GM21390 (cell line): ENCODE data around the gene GABRB1.
"Not testable (repeated sequence)": the region's sequence is repeated elsewhere in the genome, so short reads cannot be mapped to it uniquely, and the experiment has no call there.

Experiments used
- ATAC-seq: cut with Tn5 transposase; IDR thresholded peaks from one replicate; pipeline ENCODE4 v1.9.1; 2021; ENCODE audit not compliant: unreplicated experiment

GABRB1 gene

GRCh38 chr4:47278631-47279030 lies 247.3 kb downstream of the GABRB1 start:
- no peak for ATAC-seq

DNA sequence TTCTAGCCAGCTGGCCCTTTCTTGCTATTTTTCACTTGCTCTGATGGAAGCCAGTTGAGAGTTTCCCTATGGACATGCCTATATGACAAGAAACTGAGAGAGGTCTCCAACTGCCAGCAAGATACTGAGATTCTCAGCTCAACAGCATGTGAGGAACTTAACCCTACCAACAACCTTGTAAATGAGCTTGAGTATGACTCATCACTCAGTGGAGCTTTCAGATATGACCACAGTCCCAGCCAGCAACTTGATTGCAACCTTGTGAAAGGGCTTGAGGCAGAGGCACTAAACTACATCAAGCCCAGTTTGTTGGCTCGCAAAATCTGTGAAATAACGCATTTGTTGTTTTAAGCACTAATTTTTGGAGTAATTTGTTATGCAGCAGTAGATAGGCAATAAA lies 256.4 kb downstream of the GABRB1 start:
- ATAC-seq: peak; percentile 98

DNA sequence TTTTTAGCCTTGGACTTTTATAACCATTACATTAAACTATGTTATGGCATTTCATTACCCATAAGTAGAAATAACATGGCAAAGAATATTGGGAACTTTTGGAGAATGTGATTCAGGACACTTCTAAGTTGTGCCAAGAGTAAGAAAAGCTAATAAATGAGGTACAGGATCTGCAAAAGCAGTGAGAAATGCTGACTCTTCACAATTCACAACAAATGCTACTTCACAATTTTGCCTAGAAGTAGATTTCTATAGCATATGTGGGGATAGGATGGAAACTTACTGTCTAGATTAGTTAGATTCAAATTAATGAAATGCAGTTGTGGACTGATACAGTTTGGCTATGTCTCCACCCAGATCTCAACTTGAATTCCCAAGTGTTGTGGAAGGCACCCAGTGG lies 258.4 kb downstream of the GABRB1 start:
- ATAC-seq: no peak

- not testable (repeated sequence) for ATAC-seq
Measured at GRCh38 chr4:47290873-47291272, 259.5 kb downstream of the GABRB1 start.

- ATAC-seq: no peak
Measured at GRCh38 chr4:47309165-47309564, 277.8 kb downstream of the GABRB1 start.

GRCh38 chr4:47312170-47312569 lies 280.8 kb downstream of the GABRB1 start:
- no peak for ATAC-seq

DNA sequence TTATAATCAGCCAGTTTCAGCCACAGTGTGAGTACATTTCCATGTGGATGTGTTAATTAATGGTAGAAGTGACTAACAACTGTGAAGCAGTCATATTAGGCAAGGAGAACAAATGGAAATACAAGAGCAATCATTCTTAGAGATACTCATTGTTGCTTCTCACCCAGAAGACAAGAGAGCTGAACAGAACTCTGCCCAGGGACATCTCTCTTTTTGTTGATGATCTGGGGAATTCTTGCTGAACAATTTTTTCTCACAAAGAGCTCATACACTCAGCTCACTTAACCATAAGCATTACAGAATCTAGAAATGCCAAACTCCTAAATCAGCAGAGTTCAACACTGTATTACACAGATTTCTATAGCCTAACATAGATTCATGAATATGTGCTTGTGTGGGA lies 282.0 kb downstream of the GABRB1 start:
- ATAC-seq: no peak

DNA sequence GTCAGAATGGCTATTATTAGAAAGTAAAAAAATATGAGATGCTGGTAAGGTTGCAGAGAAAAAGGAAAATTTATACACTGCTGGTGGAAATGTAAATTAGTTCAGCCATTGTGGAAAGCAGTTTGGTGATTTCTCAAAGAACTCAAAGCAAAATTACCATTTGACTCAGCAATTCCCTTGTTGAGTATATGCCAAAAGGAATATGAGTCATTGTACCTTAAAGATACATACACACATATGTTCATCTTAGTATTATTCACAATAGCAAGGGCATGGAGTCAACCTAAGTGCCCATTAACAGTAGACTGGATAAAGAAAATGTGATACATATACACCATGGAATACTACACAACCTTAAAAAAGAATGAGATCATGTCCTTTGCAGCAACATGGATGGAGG lies 284.0 kb downstream of the GABRB1 start:
- ATAC-seq: peak; percentile 74

- ATAC-seq: no peak
Measured at GRCh38 chr4:47326025-47326424, 294.7 kb downstream of the GABRB1 start.

DNA sequence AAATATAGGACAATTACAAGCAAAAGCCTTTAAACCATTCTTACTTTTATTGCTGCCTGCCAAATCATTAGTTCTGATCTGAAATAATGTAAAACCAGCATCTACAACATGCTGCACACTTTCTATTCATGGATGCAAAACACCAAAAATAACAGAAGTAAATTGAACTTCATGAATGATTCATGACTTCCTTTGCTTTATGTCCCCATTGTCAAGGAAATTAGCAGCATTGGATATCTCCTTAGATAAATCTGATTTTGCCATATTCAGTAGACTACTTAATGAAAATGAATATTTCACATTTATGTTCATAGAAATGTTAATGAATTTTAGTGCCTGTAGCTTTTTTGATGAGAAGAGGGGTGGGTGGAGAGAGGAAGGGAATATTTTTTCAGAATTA lies 299.5 kb downstream of the GABRB1 start:
- ATAC-seq: no peak

DNA sequence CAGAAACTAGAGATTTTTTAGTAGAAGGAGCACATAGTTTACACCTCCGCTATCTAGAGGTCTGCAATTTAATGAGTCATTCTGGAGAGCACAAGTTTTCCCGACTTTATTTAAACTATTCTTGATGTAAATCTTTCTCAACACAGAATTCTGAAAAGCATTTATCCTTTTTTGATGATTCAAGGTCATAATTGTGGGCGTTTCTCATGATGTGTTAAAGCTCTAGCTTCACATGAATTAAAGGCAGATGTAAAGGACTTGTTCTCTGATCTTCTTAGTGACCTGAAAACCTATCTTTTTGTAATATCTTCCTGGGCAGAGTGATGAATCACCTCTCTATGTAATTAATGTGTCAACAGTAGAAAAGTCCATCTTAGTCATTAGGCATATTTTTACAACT lies 303.3 kb downstream of the GABRB1 start:
- no peak for ATAC-seq

DNA sequence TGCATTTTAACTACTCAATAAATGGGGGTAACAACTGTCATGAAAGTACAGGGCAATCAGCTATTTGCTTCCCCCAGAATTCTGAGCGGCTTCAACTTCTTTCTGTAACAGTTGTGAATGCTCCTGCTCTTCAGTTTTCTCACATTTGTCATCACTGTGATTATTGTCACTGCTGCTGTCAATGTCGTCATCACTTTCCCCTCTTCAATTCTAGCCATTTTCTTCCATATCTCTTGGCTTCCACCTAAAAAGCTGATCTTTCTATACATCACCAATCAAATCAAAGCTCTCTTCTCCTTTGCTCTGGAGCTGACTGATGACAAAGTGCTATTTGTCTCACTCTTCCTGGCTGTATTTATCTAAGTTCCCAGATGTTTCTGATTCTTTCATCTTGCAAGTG lies 306.5 kb downstream of the GABRB1 start:
- no peak for ATAC-seq

- ATAC-seq: no peak
Measured at GRCh38 chr4:47340914-47341313, 309.5 kb downstream of the GABRB1 start.

GRCh38 chr4:47342796-47343195 lies 311.4 kb downstream of the GABRB1 start:
- ATAC-seq: no peak

GRCh38 chr4:47349326-47349725 lies 318.0 kb downstream of the GABRB1 start:
- ATAC-seq: no peak

GRCh38 chr4:47355568-47355967 lies 324.2 kb downstream of the GABRB1 start:
- no peak for ATAC-seq

- ATAC-seq: no peak
Measured at GRCh38 chr4:47359891-47360290, 328.5 kb downstream of the GABRB1 start.

- no peak for ATAC-seq
Measured at GRCh38 chr4:47367761-47368160, 336.4 kb downstream of the GABRB1 start.

DNA sequence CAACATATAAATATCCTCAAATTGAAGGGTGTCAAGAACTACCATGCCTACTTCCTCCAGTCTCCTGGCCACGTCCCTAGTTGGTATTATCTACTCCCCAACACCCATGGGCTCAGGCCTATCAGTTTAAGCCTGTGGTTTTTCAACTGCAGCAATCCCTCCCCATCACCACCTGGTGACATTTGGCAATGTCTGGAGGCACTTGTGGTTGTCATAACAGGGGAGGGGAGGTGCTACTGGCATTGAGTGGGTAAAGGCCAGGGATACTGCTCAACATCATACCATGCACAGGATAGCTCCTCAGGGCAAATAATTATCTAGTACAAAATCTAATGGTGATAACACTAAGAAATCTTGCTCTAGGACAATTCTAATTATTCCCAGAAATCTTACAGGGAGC lies 336.8 kb downstream of the GABRB1 start:
- no peak for ATAC-seq

DNA sequence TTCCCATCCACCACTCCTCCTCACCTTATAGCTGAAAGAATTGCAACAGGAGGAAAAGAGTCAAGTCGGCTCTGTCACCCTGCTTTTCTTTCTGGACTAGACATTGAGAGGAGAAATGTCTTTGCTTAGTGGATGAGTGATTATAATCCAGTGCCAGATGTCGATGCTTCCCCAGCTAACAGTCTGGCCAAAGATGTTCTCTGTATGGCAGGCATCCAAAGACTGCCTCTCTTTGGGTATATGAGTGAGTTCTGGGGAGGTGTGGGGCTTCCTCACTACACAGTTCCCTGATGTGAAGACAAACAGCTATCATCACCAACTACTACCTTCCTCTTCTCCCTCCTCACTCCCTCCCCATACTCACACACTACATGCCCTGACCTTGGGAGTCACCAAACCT lies 341.2 kb downstream of the GABRB1 start:
- no peak for ATAC-seq

GRCh38 chr4:47373174-47373573 lies 341.8 kb downstream of the GABRB1 start:
- ATAC-seq: no peak

DNA sequence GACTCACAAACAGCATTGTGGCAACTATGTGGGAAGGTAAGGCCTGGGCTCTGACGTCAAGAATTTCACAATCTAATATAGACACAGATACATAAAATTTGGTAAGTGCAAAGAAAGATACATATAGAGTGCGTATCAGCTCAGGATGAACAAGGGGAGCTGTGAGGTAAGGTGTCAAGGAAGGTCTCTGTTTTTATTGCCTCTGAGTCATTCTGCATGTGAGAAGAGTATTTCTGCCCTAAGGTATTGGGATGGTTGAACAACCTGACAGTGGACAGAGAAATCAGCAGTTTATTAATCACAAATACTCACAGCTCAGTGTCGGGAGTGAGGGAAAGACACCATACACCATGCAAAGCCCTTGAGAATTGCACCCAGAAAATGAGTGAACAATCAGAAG lies 342.3 kb downstream of the GABRB1 start:
- no peak for ATAC-seq

- ATAC-seq: no peak
Measured at GRCh38 chr4:47374477-47374876, 343.1 kb downstream of the GABRB1 start.

GRCh38 chr4:47378021-47378530 lies 346.7 kb downstream of the GABRB1 start:
- ATAC-seq: not testable (repeated sequence)
